ENCODE results near the gene FAR2.

DNA sequence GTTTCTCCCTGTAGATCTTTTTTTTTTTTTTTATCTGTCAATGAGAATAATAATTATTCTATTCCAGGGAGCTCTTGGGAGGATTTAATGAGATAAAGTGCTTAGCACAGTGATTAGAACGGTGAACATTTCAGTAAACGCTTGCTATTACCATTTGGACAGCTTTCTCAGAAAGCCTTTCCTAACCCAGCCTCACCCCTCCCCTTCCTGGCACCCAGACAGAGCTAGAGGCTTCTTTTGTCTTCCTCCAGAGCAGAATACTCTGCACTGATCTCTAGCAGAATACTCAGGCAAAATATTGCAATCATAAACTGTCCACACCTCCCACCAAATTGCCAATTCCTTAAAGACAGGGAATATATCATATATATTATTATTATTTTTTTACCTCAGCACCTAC is 165.3 kb downstream of the FAR2 start:
- no peak for TF ChIP-seq EZH2 (IDR thresholded peaks at IDR 0.05; ENCODE audit: borderline replicate concordance, low read depth, low read length, poor library complexity, severe bottlenecking)
- TF ChIP-seq, protein P1, sequence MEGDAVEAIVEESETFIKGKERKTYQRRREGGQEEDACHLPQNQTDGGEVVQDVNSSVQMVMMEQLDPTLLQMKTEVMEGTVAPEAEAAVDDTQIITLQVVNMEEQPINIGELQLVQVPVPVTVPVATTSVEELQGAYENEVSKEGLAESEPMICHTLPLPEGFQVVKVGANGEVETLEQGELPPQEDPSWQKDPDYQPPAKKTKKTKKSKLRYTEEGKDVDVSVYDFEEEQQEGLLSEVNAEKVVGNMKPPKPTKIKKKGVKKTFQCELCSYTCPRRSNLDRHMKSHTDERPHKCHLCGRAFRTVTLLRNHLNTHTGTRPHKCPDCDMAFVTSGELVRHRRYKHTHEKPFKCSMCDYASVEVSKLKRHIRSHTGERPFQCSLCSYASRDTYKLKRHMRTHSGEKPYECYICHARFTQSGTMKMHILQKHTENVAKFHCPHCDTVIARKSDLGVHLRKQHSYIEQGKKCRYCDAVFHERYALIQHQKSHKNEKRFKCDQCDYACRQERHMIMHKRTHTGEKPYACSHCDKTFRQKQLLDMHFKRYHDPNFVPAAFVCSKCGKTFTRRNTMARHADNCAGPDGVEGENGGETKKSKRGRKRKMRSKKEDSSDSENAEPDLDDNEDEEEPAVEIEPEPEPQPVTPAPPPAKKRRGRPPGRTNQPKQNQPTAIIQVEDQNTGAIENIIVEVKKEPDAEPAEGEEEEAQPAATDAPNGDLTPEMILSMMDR (conservative IDR thresholded peaks at IDR 0.05; ENCODE audit: low read depth, low read length): no peak
